GM12873 (cell line): ENCODE measurements around the gene SMARCA2.

ENCODE experiments used
- TF ChIP-seq, protein P1 (sequence below): IDR thresholded peaks from 2 replicates; pipeline ENCODE4 v1.5.1; 2012; ENCODE audit warnings: low read depth, mild to moderate bottlenecking, moderate library complexity, low read length, control low read depth; ENCODE audit not compliant: insufficient read depth; ENCODE audit errors: missing control alignments

Gene SMARCA2

GRCh38 chr9:2059274-2059929 lies 44.3 kb downstream of the SMARCA2 start:
- TF ChIP-seq, protein P1, sequence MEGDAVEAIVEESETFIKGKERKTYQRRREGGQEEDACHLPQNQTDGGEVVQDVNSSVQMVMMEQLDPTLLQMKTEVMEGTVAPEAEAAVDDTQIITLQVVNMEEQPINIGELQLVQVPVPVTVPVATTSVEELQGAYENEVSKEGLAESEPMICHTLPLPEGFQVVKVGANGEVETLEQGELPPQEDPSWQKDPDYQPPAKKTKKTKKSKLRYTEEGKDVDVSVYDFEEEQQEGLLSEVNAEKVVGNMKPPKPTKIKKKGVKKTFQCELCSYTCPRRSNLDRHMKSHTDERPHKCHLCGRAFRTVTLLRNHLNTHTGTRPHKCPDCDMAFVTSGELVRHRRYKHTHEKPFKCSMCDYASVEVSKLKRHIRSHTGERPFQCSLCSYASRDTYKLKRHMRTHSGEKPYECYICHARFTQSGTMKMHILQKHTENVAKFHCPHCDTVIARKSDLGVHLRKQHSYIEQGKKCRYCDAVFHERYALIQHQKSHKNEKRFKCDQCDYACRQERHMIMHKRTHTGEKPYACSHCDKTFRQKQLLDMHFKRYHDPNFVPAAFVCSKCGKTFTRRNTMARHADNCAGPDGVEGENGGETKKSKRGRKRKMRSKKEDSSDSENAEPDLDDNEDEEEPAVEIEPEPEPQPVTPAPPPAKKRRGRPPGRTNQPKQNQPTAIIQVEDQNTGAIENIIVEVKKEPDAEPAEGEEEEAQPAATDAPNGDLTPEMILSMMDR = no peak

DNA sequence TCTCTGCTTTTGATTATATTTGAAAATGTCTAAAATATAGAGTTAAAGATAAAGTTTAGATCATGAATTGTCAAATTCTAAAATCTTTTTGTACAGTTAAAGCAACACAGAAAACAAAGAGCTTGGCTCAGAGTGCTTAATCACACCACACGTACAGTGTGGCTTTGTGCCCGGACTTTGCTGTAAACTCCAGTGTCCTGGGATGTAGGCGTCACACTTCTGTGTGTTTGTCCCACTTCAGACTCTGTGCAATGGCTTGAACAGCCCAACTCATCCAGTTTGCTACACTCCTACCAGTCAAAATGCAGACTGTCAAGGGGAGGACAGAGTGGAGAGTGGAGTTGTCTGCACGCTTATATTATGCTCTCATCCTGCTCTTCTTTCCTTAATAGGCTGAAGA lies 45.3 kb downstream of the SMARCA2 start:
- TF ChIP-seq, protein P1 = no peak

DNA sequence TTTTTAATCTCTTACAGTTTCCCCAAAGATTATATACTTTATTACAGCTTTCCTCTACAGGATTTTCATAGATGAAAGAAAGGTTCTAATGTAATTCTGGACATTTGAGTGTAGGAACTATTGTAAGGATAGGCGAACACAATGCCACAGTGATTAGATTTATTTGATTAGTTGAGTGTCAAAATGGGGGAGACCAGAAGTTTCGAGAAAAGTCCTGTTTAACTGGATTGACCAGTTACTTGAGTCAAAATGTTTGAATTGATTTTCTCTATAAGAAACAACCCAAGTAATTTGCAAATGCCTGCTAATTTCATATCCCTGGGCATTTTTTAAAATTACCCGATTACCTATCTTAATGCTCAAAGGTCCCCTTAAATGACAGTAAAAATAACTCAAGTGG lies 50.6 kb downstream of the SMARCA2 start:
- TF ChIP-seq, protein P1 = no peak

GRCh38 chr9:2066312-2067273 lies 51.4 kb downstream of the SMARCA2 start:
- TF ChIP-seq, protein P1 = peak; percentile 28

GRCh38 chr9:2072752-2073405 lies 57.7 kb downstream of the SMARCA2 start:
- TF ChIP-seq, protein P1 = no peak

GRCh38 chr9:2082772-2083171 lies 67.6 kb downstream of the SMARCA2 start:
- TF ChIP-seq, protein P1 = no peak

- TF ChIP-seq, protein P1 = no peak
Observed at GRCh38 chr9:2083479-2083878, 68.3 kb downstream of the SMARCA2 start.
